T-helper 2 cell treated with Interferon-gamma antibody and Interleukin-4, amounts not matched to agents 5 μg/mL and 100 μg/mL, for 36 hours (primary cell): ENCODE results near the gene SCGB2B2.
"Not testable (repeated sequence)": the region's sequence is repeated elsewhere in the genome, so short reads cannot be mapped to it uniquely, and the experiment has no call there.

Experiments
- DNase-seq: peaks from one replicate; pipeline ENCODE4 v3.0.0; 2021; ENCODE audit warnings: low spot score
- H3K27ac Mint-ChIP-seq: one replicate; pipeline ENCODE4 v1.8.0; 2021; ENCODE audit warnings: mild to moderate bottlenecking, mixed read lengths
- H3K27me3 Mint-ChIP-seq: one replicate; pipeline ENCODE4 v1.8.0; 2021; ENCODE audit warnings: low read depth, mixed read lengths
- H3K36me3 Mint-ChIP-seq: one replicate; pipeline ENCODE4 v1.8.0; 2021; ENCODE audit warnings: low read depth, mixed read lengths
- H3K4me1 Mint-ChIP-seq: one replicate; pipeline ENCODE4 v1.8.0; 2021; ENCODE audit warnings: low read depth, mixed read lengths
- H3K4me3 Mint-ChIP-seq: one replicate; pipeline ENCODE4 v1.8.0; 2022; ENCODE audit warnings: mild to moderate bottlenecking, moderate library complexity, mixed read lengths
- H3K9me3 Mint-ChIP-seq: one replicate; pipeline ENCODE4 v1.8.0; 2021; ENCODE audit warnings: mixed read lengths

The SCGB2B2 gene

DNA sequence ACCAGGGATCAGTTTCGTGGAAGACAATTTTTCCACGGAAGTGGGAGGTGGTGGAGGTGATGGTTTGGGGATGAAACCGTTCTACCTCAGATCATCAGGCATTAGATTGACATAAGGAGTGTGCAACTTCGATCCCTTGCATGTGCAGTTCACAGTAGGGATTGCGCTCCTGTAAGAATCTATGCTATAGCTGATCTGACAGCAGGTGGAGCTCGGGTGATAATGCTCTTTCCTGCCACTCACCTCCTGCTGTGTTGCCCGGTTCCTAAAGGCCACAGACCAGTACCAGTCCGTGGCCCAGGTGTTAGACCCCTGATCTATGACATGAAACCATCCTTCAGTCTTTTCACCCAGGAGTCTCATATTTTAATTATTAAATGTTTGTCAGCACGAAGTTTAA lies 4.5 kb upstream of the SCGB2B2 start:
- Mint-ChIP-seq H3K27ac (no peak overlapping the region), H3K27me3 (no peaks in the 10 kb centered on the region), H3K9me3 (peaks cover 74% of the 10 kb centered on the region), H3K4me1 (peaks cover 16% of the 10 kb centered on the region), H3K36me3 (peaks cover 77% of the 10 kb centered on the region), H3K4me3 (no peak overlapping the region)
- no peak for DNase-seq

DNA sequence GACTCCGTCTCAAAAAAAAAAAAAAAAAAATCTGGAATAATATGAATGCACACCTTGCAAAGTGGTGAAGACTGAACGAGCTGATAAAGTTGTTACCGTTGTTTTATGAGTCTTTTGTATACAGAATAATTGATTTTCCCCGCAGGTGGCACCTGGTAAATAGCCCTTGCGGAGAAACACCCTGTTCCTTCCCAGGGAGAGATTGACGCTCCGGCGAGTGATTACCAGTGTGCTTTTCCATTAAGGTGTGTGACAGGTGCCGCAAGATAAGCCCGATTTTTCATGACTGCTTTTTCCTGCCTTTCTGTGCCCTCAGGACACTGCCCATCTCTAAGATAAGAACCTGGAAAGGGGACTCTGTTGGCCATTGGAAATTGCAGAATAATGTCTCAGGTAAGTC lies 1.5 kb upstream of the SCGB2B2 start:
- peak overlapping the region; percentile 88 for H3K4me3 Mint-ChIP-seq
- peak overlapping the region; percentile 73 for H3K27ac Mint-ChIP-seq
- H3K27me3 Mint-ChIP-seq: no peaks in the 10 kb centered on the region
- no peak for DNase-seq
- H3K4me1 Mint-ChIP-seq: peaks cover 21% of the 10 kb centered on the region
- peaks cover 59% of the 10 kb centered on the region for H3K36me3 Mint-ChIP-seq
- peaks cover 57% of the 10 kb centered on the region for H3K9me3 Mint-ChIP-seq

DNA sequence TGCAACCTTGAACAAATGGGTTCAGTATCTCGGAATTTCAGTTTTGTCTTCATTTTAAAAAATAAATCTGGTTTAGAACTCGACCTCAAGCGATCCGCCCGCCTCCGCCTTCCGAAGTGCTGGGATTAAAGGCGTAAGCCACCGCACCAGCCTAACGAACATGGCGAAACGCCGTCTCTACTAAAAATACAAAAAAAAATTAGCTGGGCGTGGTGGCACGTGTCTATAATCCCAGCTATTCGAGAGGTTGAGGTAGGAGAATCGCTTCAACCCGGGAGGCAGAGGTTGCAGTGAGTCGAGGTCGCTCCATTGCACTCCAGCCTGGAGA lies 1.1 kb upstream of the SCGB2B2 start:
- Mint-ChIP-seq H3K9me3 (peaks cover 55% of the 10 kb centered on the region), H3K27me3 (no peaks in the 10 kb centered on the region), H3K36me3 (peaks cover 56% of the 10 kb centered on the region), H3K4me1 (peaks cover 21% of the 10 kb centered on the region), H3K27ac (peak overlapping the region; percentile 98), H3K4me3 (peak overlapping the region; percentile 88)
- DNase-seq: no peak

- H3K4me1 Mint-ChIP-seq: peaks cover 21% of the 10 kb centered on the region
- H3K27ac Mint-ChIP-seq: peak within 1 kb of the TSS; percentile 98
- peak; percentile 96 for DNase-seq
- H3K36me3 Mint-ChIP-seq: peaks cover 51% of the 10 kb centered on the region
- peak within 1 kb of the TSS; percentile 88 for H3K4me3 Mint-ChIP-seq
- peaks cover 50% of the 10 kb centered on the region for H3K9me3 Mint-ChIP-seq
- H3K27me3 Mint-ChIP-seq: no peaks in the 10 kb centered on the region
These were observed 576 bp upstream of the SCGB2B2 start, which contains the start of gene ZNF302 for GRCh38 chr19:34677386-34678084. Gene ZNF302, plus strand, starts transcription at chr19:34677678. Its CDS starts 1,127 bp downstream, at chr19:34678805.

DNA sequence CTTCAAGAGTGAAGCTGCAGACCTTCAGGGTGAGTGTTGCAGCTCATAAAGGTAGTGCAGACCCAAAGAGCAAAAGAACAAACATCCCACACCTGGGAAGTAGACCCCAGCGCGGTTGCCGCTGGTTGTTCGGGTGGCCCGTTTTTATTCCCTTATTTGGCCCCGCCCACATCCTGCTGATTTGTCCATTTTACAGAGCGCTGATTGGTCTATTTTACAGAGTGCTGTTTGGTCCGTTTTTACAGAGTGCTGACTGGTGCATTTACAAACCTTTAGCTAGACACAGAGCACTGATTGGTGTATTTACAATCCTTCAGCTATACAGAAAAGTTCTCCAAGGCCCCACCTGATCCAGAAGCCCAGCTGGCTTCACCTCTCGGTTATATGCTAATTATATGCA lies 1.0 kb downstream of the SCGB2B2 start:
- Mint-ChIP-seq H3K4me3 (no peak overlapping the region), H3K27me3 (no peaks in the 10 kb centered on the region), H3K4me1 (peaks cover 21% of the 10 kb centered on the region), H3K9me3 (peaks cover 38% of the 10 kb centered on the region), H3K36me3 (peaks cover 38% of the 10 kb centered on the region), H3K27ac (no peak overlapping the region)
- no peak for DNase-seq

GRCh38 chr19:34675250-34675649 lies 1.7 kb downstream of the SCGB2B2 start:
- Mint-ChIP-seq H3K4me3 (no peak overlapping the region), H3K9me3 (peaks cover 32% of the 10 kb centered on the region), H3K27ac (no peak overlapping the region), H3K27me3 (no peaks in the 10 kb centered on the region), H3K4me1 (peaks cover 21% of the 10 kb centered on the region), H3K36me3 (peaks cover 31% of the 10 kb centered on the region)
- DNase-seq: no peak

GRCh38 chr19:34673590-34673989 lies 3.4 kb downstream of the SCGB2B2 start:
- Mint-ChIP-seq H3K27me3 (no peaks in the 10 kb centered on the region), H3K4me1 (peaks cover 13% of the 10 kb centered on the region), H3K9me3 (peaks cover 17% of the 10 kb centered on the region), H3K4me3 (no peak overlapping the region), H3K36me3 (peaks cover 15% of the 10 kb centered on the region), H3K27ac (no peak overlapping the region)
- no peak for DNase-seq

DNA sequence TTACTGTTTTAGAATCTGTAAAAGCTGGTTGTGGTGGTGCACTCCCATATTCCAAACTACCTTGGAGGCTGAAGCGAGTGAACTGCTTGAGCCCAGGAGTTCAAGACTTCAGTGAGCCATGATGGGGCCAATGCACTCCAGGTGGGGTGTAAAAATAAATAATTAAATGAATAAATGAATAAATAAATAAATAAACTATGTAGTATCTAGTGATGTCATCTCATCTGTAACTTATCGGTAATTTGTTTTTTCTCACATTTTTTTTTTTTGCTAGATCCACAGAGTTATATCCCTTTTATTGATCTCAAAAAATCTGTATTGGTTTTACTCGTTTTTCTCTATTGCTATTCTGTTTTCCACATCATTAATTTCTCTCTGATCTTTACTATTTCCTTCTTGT lies 5.0 kb downstream of the SCGB2B2 start:
- H3K4me3 Mint-ChIP-seq: no peak overlapping the region
- peaks cover 12% of the 10 kb centered on the region for H3K4me1 Mint-ChIP-seq
- DNase-seq: no peak
- H3K27ac Mint-ChIP-seq: no peak overlapping the region
- H3K9me3 Mint-ChIP-seq: peaks cover 17% of the 10 kb centered on the region
- H3K36me3 Mint-ChIP-seq: peaks cover 8% of the 10 kb centered on the region
- no peaks in the 10 kb centered on the region for H3K27me3 Mint-ChIP-seq

DNA sequence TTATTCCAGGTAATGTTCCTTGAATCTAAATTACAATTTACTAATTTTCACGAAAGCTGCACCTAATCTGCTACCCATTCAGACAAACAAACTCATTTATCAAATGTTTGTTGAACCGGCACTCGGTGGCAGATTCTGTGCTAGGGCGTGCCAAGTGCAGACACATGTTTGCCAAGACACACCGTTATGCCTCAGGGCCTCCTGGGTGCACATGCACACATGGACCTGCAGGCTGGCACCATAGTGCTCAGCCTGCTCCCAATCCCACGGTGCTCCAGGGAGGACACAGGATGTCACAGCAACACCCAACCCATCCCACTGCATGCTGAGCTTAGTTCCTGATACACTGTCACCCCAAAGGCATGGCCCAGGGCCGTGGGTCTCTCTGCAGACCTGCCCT lies 7.7 kb downstream of the SCGB2B2 start:
- peaks cover 4% of the 10 kb centered on the region for H3K4me1 Mint-ChIP-seq
- peaks cover 4% of the 10 kb centered on the region for H3K9me3 Mint-ChIP-seq
- no peaks in the 10 kb centered on the region for H3K27me3 Mint-ChIP-seq
- DNase-seq: no peak
- H3K4me3 Mint-ChIP-seq: no peak overlapping the region
- no peak overlapping the region for H3K27ac Mint-ChIP-seq
- peaks cover 2% of the 10 kb centered on the region for H3K36me3 Mint-ChIP-seq

DNA sequence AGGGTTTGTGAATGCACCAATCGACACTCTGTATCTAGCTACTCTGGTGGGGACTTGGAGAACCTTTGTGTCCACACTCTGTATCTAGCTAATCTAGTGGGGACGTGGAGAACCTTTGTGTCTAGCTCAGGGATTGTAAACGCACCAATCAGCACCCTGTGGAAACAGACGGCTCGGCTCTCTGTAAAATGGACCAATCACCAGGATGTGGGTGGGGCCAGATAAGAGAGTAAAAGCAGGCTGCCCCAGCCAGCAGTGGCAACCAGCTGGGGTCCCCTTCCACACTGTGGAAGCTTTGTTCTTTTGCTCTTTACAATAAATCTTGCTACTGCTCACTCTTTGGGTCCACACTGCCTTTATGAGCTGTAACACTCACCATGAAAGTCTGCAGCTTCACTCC lies 8.3 kb downstream of the SCGB2B2 start:
- not testable (repeated sequence) for H3K4me1 Mint-ChIP-seq, DNase-seq, H3K36me3 Mint-ChIP-seq, H3K27ac Mint-ChIP-seq, H3K27me3 Mint-ChIP-seq, H3K4me3 Mint-ChIP-seq, H3K9me3 Mint-ChIP-seq

GRCh38 chr19:34668077-34668689 lies 8.8 kb downstream of the SCGB2B2 start:
- not testable (repeated sequence) for H3K4me3 Mint-ChIP-seq, H3K36me3 Mint-ChIP-seq, H3K27me3 Mint-ChIP-seq, H3K4me1 Mint-ChIP-seq, H3K27ac Mint-ChIP-seq, H3K9me3 Mint-ChIP-seq, DNase-seq

GRCh38 chr19:34667349-34668076 lies 9.4 kb downstream of the SCGB2B2 start:
- Mint-ChIP-seq H3K4me3 (peak overlapping the region; percentile 61), H3K4me1 (peaks cover 10% of the 10 kb centered on the region), H3K27ac (peak overlapping the region; percentile 84), H3K9me3 (no peaks in the 10 kb centered on the region), H3K27me3 (no peaks in the 10 kb centered on the region), H3K36me3 (peaks cover 2% of the 10 kb centered on the region)
- no peak for DNase-seq

DNA sequence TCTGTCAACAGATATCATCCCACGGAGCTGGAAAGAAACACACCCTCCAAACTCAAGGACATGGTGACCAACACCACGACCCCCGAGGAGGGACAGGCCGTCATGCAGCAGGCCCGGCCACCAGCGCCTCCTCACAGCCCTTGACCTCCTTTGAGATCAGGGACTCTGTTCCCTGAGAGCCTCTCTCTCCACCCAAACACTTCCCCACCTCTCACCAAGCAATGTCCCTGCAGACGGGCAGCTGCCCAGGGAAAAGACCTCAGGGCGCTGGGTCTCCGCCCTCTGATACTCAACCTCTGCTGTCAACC lies 10.0 kb downstream of the SCGB2B2 start:
- peaks cover 2% of the 10 kb centered on the region for H3K36me3 Mint-ChIP-seq
- H3K9me3 Mint-ChIP-seq: no peaks in the 10 kb centered on the region
- H3K27ac Mint-ChIP-seq: peak overlapping the region; percentile 69
- H3K4me1 Mint-ChIP-seq: peaks cover 10% of the 10 kb centered on the region
- no peak for DNase-seq
- peak overlapping the region; percentile 56 for H3K4me3 Mint-ChIP-seq
- H3K27me3 Mint-ChIP-seq: no peaks in the 10 kb centered on the region

- Mint-ChIP-seq H3K4me3 (no peak overlapping the region), H3K27me3 (no peaks in the 10 kb centered on the region), H3K27ac (peak overlapping the region; percentile 69), H3K4me1 (peaks cover 10% of the 10 kb centered on the region), H3K9me3 (no peaks in the 10 kb centered on the region), H3K36me3 (peaks cover 2% of the 10 kb centered on the region)
- DNase-seq: no peak
These were observed 10.6 kb downstream of the SCGB2B2 start for GRCh38 chr19:34666200-34666957.
